NT2/D1 (cell line): ENCODE data around the gene UBA3.

ENCODE experiments used
- DNase-seq: peaks from one replicate; pipeline ENCODE4 v3.0.0-alpha.2; 2011; ENCODE audit warnings: low read depth, low spot score
- H3K27me3 ChIP-seq: 2 replicates; pipeline ENCODE4 v1.6.0; 2011; ENCODE audit warnings: mild to moderate bottlenecking; ENCODE audit not compliant: insufficient read length, insufficient read depth
- H3K36me3 ChIP-seq: 2 replicates; pipeline ENCODE4 v1.6.1; 2011; ENCODE audit warnings: mild to moderate bottlenecking, low read length, mixed read lengths; ENCODE audit not compliant: insufficient read depth, insufficient read length
- H3K4me1 ChIP-seq: 2 replicates; pipeline ENCODE4 v1.5.1; 2011; ENCODE audit not compliant: insufficient read depth, insufficient read length
- H3K4me3 ChIP-seq: 2 replicates; pipeline ENCODE4 v1.5.1; 2011; ENCODE audit warnings: low read depth; ENCODE audit not compliant: insufficient read length
- H3K9ac ChIP-seq: 2 replicates; pipeline ENCODE4 v1.6.0; 2011; ENCODE audit warnings: low read depth; ENCODE audit not compliant: insufficient read length
- H3K9me3 ChIP-seq: 2 replicates; pipeline ENCODE4 v1.5.1; 2011; ENCODE audit warnings: mild to moderate bottlenecking, low read length; ENCODE audit not compliant: insufficient read depth
- SUZ12 ChIP-seq: IDR thresholded peaks from 2 replicates; pipeline ENCODE4 v1.6.1; 2011; ENCODE audit not compliant: insufficient read length, insufficient read depth; ENCODE audit errors: extremely low read depth
- YY1 ChIP-seq: IDR thresholded peaks from 2 replicates; pipeline ENCODE4 v1.6.1; 2011; ENCODE audit not compliant: insufficient read length, insufficient read depth
- ZNF274 ChIP-seq: IDR thresholded peaks from 2 replicates; pipeline ENCODE4 v1.6.1; 2011; ENCODE audit warnings: mild to moderate bottlenecking, low read depth, low read length

UBA3 gene

GRCh38 chr3:69080233-69080920 lies at the start of gene UBA3:
Gene UBA3 (minus strand): TSS chr3:69080365. CDS start chr3:69080353, 12 bp downstream.
- Histone ChIP-seq H3K4me1 (no peaks in the 10 kb centered on the region), H3K36me3 (peaks cover 17% of the 10 kb centered on the region), H3K9ac (peak within 1 kb of the TSS; percentile 94), H3K27me3 (no peaks in the 10 kb centered on the region), H3K9me3 (no peaks in the 10 kb centered on the region), H3K4me3 (peak within 1 kb of the TSS; percentile 76)
- TF ChIP-seq ZNF274 (no peak), YY1 (peak; percentile 78), SUZ12 (no peak)
- peak; percentile 85 for DNase-seq

- TF ChIP-seq YY1 (no peak), SUZ12 (no peak), ZNF274 (no peak)
- no peak overlapping the region for H3K9ac ChIP-seq
- no peaks in the 10 kb centered on the region for H3K4me1 ChIP-seq
- H3K4me3 ChIP-seq, result no peak overlapping the region
- no peaks in the 10 kb centered on the region for H3K27me3 ChIP-seq
- H3K9me3 ChIP-seq, result 0 out of 2 replicates have a peak, but pooled peaks cover 4% of the 10 kb centered on the region
- H3K36me3 ChIP-seq, result no peaks in the 10 kb centered on the region
- no peak for DNase-seq
These were observed 49.4 kb upstream of the UBA3 start for GRCh38 chr3:69129531-69129930.

GRCh38 chr3:69128509-69128908 lies 48.3 kb upstream of the UBA3 start:
- H3K9ac ChIP-seq, result no peak overlapping the region
- no peaks in the 10 kb centered on the region for H3K4me1 ChIP-seq
- no peak overlapping the region for H3K4me3 ChIP-seq
- H3K27me3 ChIP-seq, result no peaks in the 10 kb centered on the region
- no peak for DNase-seq
- H3K9me3 ChIP-seq, result 0 out of 2 replicates have a peak, but pooled peaks cover 4% of the 10 kb centered on the region
- TF ChIP-seq SUZ12, result no peak
- TF ChIP-seq YY1, result no peak
- no peak for TF ChIP-seq ZNF274
- H3K36me3 ChIP-seq, result no peaks in the 10 kb centered on the region

GRCh38 chr3:69126999-69127398 lies 46.8 kb upstream of the UBA3 start:
- Histone ChIP-seq H3K9ac (no peak overlapping the region), H3K9me3 (no peaks in the 10 kb centered on the region), H3K36me3 (no peaks in the 10 kb centered on the region), H3K4me1 (no peaks in the 10 kb centered on the region), H3K4me3 (no peak overlapping the region), H3K27me3 (no peaks in the 10 kb centered on the region)
- no peak for DNase-seq
- TF ChIP-seq SUZ12 (no peak), ZNF274 (no peak), YY1 (no peak)

- H3K9me3 ChIP-seq, result no peaks in the 10 kb centered on the region
- no peak overlapping the region for H3K9ac ChIP-seq
- TF ChIP-seq SUZ12 (no peak), ZNF274 (no peak), YY1 (no peak)
- H3K27me3 ChIP-seq, result no peaks in the 10 kb centered on the region
- H3K36me3 ChIP-seq, result no peaks in the 10 kb centered on the region
- no peak for DNase-seq
- H3K4me1 ChIP-seq, result no peaks in the 10 kb centered on the region
- no peak overlapping the region for H3K4me3 ChIP-seq
These were observed 46.1 kb upstream of the UBA3 start for GRCh38 chr3:69126216-69126615.

- no peak within 1 kb of the TSS for H3K4me3 ChIP-seq
- H3K9ac ChIP-seq, result no peak within 1 kb of the TSS
- TF ChIP-seq ZNF274 (no peak), SUZ12 (no peak), YY1 (no peak)
- DNase-seq, result no peak
- no peaks in the 10 kb centered on the region for H3K27me3 ChIP-seq
- H3K36me3 ChIP-seq, result no peaks in the 10 kb centered on the region
- no peaks in the 10 kb centered on the region for H3K4me1 ChIP-seq
- no peaks in the 10 kb centered on the region for H3K9me3 ChIP-seq
These were observed 42.2 kb upstream of the UBA3 start, which contains the start of gene LMOD3 for GRCh38 chr3:69122403-69122802. Gene LMOD3 (minus strand): TSS chr3:69122595. CDS start chr3:69122386, 209 bp downstream.

- H3K27me3 ChIP-seq, result no peaks in the 10 kb centered on the region
- DNase-seq, result no peak
- no peaks in the 10 kb centered on the region for H3K36me3 ChIP-seq
- no peak overlapping the region for H3K4me3 ChIP-seq
- H3K9ac ChIP-seq, result no peak overlapping the region
- no peak for TF ChIP-seq SUZ12
- TF ChIP-seq ZNF274, result no peak
- no peak for TF ChIP-seq YY1
- H3K9me3 ChIP-seq, result no peaks in the 10 kb centered on the region
- H3K4me1 ChIP-seq, result no peaks in the 10 kb centered on the region
These were observed 41.8 kb upstream of the UBA3 start for GRCh38 chr3:69121950-69122349.

- H3K9me3 ChIP-seq, result no peaks in the 10 kb centered on the region
- TF ChIP-seq YY1 (no peak), ZNF274 (no peak), SUZ12 (no peak)
- H3K4me3 ChIP-seq, result no peak overlapping the region
- no peaks in the 10 kb centered on the region for H3K4me1 ChIP-seq
- H3K9ac ChIP-seq, result no peak overlapping the region
- H3K27me3 ChIP-seq, result no peaks in the 10 kb centered on the region
- DNase-seq, result no peak
- no peaks in the 10 kb centered on the region for H3K36me3 ChIP-seq
These were observed 41.3 kb upstream of the UBA3 start for GRCh38 chr3:69121513-69121912.
